T47D (cell line): ENCODE measurements around the gene FGFRL1.

Experiments
- DNase-seq, 2 experiments: peaks; one replicate each; pipeline versions ENCODE4 v3.0.0 to v3.0.0-alpha.2; 2011 to 2012; ENCODE audit warnings: low read depth in 1 of 2, low spot score in 1 of 2
- JUND ChIP-seq: IDR thresholded peaks from 2 replicates; pipeline ENCODE4 v1.6.1; 2012; ENCODE audit warnings: low read depth
- in situ Hi-C: cut with HindIII; loops from 2 replicates; pipeline ENCODE4 v1.10.0; 2016; ENCODE audit warnings: low sequenced_read_pairs, low pct_unique_long_range_greater_than_20kb

The FGFRL1 gene

DNA sequence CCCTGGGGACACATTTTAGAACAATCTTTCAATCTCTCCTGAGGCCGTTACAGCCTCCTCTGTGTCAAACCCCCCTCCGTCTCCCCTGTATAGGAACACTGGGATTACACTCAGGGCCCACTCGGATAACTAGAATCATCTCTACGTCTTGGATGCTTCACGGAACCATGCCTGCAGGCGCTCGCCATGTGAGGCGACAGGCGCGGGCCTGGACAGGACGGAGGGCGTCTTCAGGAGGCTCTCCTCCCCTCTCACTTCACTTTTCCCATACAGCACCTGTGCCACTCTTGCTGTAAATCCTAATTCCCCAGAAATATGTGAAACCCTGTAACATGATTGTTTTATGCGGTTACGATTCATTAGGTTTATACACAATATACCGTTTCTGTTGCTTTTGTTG, 28.6 kb upstream of the FGFRL1 start:
- DNase-seq: no peak
- no peak for TF ChIP-seq JUND
- in situ Hi-C loops: no loop called here

DNA sequence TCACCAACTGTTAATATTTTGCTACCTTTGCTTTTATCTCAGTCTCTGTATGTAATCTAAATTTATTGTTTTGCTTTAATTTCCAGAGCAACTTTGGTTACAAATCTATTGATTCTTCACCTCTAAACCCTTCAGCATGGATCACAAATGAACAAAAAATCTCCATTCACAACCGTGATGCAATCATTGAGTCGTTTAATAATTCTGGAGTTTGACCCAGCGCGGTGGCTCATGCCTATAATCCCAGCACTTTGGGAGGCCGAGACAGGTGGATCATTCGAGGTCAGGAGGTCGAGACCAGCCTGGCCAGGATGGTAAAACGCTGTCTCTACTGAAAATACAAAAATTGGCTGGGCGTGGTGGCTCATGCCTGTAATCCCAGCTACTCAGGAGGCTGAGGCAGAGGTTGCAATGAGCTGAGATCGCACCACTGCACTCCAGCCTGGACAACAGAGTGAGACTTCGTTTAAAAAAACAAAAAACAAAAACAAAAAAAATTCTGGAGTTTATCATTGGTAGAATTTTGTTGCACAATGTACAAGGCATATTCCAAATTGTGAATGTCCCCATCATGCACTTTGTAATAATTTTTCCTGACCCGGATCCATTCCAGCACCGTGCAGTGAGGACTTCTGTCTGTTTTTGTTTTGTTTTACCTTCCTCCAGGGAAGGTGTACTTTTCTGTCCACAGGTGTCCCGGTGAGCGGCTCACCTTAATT, 26.9 kb upstream of the FGFRL1 start:
- DNase-seq: no peak
- in situ Hi-C loops: no loop called here
- TF ChIP-seq JUND: no peak

DNA sequence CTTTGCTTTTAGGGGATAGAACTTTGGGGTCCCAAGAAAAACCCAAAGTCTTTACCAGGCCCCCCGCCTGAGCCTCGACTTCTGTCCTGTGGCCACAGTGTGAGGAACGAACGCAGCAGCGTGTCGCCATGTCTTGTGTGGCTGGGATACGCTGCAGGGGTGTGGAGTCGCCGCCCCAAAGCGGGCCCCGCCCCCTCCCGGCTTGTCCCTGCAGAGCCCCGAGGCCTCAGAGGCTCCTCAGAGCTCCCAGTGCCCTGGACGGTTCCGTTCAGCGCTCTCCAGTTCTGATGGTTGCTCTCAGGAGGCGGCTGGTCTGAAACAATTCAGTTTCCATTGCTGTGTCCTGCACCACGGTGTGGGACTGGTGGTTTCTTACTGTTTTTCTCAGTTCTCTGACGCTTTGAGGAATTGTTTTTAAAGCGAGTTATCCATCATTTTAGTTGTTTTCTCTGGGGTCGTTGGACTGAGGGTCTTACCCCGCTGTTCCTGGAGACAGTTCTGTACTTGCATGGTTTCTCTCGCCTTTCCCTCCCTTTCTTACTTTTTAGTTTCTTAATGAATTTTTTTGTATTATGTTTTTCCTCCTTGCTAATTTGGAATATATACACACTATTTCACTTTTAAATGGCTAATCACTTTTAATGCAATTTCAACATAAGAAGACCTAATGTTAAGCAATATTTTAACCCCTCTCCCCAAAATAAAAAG, 26.1 kb upstream of the FGFRL1 start:
- in situ Hi-C loops: no loop called here
- no peak for TF ChIP-seq JUND
- DNase-seq: peak in 1 of 2 experiments; percentile 49

DNA sequence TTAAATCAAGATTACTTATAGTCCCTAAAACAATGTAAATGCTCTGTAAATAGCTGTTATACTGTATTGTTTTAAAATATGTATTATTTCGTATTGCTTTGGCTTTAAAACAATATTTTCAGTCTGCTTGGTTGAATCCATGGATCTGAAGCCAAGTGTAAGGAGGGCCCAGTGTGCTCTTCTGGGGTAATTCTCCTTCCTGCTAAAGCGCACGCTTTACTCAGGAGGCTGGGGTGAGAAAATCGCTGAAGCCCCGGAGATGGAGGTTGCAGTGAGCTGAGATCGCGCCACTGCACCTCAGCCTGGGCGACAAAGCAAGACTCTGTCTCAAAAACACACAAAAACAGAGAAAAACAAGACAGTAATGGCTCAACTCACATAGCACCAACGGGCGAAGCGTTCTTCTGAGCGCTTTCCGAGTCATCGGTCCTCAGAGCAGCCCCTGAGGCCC, 25.0 kb upstream of the FGFRL1 start:
- TF ChIP-seq JUND: no peak
- in situ Hi-C loops: no loop called here
- DNase-seq: no peak

DNA sequence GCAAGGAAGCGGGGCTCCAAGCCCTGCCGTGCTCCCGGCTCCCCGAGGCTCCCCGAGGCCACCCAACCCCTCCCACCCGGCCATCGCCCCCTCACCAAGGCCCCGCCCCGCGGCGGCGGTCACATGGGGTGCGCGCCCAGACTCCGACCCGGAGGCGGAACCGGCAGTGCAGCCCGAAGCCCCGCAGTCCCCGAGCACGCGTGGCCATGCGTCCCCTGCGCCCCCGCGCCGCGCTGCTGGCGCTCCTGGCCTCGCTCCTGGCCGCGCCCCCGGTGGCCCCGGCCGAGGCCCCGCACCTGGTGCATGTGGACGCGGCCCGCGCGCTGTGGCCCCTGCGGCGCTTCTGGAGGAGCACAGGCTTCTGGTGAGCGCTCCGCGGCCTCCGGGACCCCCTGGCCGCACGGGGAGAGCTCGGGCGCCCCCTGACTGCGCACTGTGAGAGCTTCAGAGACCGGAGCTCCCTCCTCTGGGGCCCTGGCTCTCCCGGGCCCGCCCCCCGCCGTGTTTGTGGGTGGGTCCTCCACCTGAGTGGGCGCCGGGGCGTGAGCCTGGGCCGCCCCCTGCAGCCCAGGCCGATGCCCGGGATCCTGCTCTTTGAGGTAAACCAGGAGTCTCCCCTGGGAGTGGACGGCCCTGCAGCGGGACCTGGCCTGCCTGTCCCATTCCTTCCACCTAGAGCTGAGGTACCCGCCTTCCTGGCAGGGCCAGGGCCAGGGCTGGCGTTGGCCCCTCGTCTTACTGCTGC, 24.4 kb upstream of the FGFRL1 start, which contains the start of gene IDUA:
Gene IDUA (plus strand): TSS at position 166 of the 745 bp plus-strand sequence. CDS start 41 bp downstream, at position 207.
- DNase-seq: peak; percentile 81 to 84
- in situ Hi-C loops: no loop called here
- no peak for TF ChIP-seq JUND

DNA sequence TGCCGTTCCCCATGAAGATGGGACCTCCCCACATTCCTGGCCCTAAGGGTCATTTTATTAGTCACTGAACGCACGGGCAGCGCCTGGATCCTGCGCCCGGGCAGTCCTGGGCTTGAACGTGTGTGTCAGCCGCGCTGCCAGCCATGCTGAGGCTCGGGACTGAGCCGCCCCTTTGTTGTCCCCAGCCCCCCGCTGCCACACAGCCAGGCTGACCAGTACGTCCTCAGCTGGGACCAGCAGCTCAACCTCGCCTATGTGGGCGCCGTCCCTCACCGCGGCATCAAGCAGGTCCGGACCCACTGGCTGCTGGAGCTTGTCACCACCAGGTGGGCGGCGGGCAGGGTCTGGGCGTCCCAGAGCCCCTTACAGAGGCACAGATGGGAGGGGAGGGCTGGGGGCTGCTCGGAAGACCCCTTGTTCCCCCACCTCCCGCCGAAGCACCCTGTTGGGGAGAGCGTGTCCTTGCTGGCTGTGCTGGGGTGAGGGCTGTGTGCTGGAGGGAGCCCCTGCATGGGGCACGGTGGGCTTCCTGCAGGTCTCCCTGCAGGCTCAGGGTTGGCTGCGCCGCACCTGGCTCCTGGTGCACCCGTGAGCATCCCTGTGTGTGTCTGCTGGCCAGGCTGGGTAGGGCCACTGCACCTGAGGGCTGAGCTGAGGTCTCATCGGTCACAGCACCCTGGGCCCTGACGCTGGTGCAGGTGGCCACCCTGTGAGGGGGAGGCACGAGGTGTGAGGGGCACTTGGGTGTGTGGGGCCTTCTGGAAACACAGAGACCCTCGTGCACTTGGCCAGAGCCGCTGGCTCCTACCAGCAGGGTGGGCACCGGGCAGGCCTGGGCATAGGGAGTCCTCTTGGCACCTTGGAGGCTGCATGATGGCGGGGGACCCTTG, 23.6 kb upstream of the FGFRL1 start:
- no peak for DNase-seq
- in situ Hi-C loops: no loop called here
- no peak for TF ChIP-seq JUND

DNA sequence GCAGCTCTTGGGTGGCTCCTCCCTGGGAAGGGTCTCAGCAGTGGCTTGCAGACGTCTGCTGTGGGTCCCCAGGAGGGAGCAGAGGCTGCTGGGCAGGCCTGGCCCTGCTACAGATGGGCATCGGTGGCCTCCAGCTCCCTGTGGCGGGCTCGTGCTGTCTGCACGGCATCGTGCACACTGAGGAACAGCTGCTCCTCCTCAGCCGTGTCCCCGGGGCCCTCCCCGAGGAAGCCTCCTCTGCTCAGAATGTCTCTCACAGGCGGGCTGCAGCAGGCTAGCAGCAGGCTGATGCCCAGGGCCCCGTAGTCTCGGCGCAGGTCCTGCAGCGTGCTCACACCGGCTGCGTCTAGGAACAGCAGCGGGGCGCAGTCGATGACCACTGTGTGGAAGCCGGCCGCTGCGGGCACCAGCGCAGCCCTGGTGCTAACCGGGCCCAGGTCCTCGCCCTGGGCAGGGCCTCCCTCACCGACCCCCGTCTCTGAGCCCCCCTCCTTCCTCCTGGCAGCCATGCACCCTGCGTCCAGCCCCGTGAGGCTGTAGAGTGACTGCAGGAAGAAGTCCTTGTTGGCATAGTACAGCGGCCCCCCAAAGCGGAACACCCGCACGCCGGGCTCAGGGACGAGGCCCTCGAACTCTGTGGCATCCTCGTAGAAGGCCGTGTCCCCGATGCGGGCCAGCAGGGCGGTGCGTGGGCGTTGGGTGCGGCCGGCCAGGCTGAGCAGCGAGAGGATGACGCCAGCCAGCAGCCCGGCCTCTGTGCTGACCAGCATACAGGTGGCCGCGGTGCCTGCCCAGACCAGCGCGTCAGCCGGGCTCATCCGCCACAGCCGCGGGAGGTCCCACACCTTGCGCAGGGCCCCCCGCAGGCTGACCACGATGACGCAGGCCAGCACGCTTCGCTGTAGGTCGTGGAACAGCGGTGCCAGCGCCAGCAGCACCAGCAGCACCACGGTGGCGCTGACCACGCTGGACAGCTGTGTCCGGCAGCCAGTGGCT, 22.4 kb upstream of the FGFRL1 start:
- no peak for DNase-seq
- in situ Hi-C loops: no loop called here
- TF ChIP-seq JUND: no peak

DNA sequence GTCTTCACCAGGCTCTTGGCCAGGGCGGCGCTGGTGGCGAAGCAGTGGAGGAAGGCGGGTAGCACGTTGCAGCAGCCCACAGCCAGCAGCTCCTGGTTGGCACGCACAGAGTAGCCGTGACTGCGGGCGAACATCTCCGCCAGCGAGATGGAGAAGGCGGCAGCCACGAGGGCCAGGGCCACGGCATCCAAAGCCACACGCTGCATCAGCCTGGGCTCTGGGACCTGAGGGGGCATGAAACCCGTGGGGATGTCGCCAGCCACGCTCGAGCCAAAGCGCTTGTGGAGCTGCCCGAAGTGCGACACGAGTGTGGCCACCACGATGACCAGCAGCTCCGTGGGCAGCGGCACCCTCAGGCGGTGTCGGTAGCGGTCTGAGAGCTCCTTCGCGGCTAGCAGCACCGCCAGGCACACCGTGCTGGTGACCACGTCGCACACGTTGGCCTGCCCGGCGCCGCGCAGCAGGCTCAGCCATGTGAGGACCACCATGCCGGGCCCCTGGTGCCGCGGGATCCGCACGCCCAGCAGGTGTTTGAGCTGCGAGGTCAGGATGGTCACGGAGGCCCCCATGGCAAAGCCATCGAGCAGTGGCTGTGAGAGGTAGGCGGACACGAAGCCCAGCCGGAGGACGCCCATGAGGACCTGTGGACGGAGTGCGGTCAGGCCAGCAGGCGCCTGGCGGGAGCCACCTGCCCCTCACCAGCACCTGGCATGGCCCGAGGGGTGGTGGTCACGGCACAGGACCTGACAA, 21.5 kb upstream of the FGFRL1 start:
- in situ Hi-C loops: no loop called here
- no peak for DNase-seq
- TF ChIP-seq JUND: no peak

DNA sequence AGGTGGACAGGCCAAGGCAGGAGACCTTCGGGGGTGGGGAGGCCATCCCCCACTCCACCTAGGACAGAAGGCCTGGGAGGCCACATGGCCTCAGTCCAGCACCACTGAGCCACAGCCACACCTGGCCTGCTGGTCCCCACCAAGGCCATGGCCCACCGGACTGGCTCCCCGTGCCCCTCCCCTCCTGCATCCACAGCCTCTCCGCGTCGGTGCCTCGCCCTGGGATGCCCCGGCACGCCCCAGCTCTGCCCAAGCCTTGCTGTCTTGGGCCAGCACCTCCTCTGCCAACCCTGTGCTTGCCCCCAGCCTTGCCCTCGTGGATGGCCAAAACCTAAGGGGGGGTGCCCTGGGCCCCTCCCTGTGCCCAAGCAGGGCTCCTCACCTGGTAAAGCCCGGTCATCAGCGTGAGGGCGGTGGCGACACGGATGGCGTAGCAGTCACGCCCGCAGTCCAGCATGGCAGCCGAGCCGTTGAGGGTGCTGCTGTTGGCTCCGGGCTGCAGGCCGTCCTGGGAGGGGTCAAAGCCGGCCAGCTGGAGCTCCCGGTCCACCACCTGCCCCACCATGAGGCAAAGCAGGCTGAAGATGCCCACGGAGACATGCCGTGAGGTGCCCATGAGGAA, 20.6 kb upstream of the FGFRL1 start:
- no peak for DNase-seq
- in situ Hi-C loops: no loop called here
- TF ChIP-seq JUND: no peak
